ENCODE measurements around the gene DTD2. TPM values are rescaled to one million over a fixed set of nuclear protein-coding genes. Genes with fewer than 3 reads are reported as not detected.

Gene DTD2
- total RNA-seq (2022; extraction: Qiagen RNA extraction; ENCODE audit: low read depth): 18.5 to 22.1 TPM (median 21.3 TPM) in 5 replicates

DNA sequence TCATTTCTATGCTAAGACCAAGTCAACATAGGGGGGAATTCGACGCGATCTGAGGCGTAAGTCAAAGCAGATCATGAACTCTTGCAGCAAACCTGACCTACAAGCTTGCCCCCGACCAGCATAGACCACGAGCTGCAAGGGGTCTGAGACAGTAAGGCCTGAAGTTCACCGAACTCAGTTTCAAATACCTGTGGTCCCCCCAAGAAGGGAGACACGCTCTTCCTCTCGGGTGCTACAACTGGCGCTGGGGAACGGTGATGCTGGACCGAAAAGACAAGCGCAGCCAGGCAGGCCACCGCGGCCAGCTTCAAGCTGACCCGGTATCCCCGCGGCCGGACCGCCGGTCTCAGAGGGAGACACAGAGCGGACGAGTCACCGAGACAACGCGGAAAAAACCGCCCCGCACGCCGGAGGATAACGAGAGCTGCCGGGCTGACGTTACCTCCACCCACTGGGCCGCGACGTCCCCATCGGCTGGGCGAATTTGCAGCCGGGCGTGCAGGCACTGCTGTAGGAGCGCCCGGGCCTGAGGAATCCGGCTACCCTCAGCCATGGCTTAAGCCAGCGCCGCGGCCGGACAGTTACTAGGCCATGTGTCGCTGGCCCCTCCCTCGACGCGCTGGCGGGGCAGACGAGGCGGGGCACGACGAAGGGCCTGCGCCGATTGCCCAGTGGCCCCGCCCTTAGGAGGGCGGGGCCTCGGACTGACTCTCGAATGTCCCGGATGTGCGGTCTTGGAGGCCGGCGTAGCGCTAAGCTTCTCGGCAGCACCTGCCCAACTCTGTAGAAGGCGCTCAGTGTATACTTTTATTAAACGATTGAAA is at the start of gene DTD2:
Gene DTD2, minus strand, starts transcription at position 666 of the 824 bp plus-strand sequence. Its CDS starts 113 bp downstream, at position 553.

DNA sequence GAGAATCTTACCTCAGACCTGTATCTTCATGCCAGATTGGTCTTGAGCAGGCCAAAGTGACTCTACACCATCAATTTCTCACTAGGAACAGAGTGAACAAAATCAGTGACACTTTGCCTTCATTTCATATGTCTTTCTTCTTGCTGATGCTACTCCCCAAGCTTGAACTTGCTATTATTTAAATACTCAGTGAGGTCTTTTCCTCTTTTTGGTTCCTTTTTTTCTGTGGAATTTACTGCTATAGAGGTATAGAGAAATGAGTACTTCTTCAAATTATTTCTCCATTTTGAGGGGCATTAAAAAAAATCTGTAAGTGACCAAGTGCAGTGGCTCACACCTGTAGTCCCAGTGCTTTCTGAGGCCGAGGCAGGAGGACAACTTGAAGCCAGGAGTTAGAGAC is 30.6 kb upstream of the DTD2 start, which contains the start of gene GPR33:
Gene GPR33, minus strand, starts transcription at position 154 of the 400 bp plus-strand sequence. CDS start 4,074 bp downstream, outside the sequence.

DNA sequence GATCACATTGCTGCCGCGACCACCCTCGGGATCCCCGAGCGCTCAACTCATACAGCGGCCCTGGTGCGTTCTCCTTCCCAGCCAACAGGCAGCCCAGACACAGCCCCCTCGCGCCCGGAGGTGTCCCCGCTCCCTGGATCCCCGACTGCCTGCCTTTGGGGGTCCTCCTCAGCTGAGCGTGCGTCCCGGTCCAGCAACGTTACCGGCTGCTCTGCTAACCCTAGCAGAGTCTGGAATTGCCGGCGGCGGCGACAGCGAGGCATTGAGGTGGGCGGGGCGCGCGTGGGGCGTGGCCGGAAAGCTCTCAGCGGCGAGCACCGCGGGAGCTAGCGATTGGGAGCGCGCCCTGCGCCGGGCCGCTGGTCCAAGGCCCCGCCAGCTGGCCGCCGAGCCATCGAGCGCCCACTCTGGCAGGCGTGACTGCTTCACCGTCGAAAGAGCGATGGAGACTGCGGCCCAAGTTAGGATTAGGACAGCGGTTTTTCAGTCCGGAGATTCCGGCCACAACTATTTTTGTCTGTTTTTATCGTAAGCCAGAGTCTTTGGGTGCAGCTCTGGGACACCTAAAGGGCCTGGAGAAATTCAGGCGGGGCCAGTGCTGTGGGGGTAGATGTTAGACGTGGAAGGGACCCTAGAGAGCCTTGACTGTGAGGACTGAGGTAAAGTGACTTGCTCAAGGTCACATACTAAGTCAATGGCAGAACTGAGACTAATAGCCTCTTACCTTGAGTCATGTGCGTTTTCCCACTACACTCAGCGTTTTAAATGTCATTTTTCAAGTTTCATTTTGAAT is 36.8 kb downstream of the DTD2 start, which contains the start of gene HEATR5A:
Gene HEATR5A, minus strand, starts transcription at position 232 of the 793 bp plus-strand sequence. CDS start 17,575 bp downstream, outside the sequence.

Other genes with a start within 250 kb of the DTD2 start
- gene HECTD1, start 249.7 kb downstream of the DTD2 start, total RNA-seq (2022; extraction: Qiagen RNA extraction; ENCODE audit: low read depth): 62.7 to 76.9 TPM (median 70.1 TPM) in 5 replicates
- gene HEATR5A, start 37.0 kb downstream of the DTD2 start, total RNA-seq (2022; extraction: Qiagen RNA extraction; ENCODE audit: low read depth): 18.6 to 28.0 TPM (median 23.1 TPM) in 5 replicates
- not detected in 5 replicates for gene GPR33, start 30.5 kb upstream of the DTD2 start, total RNA-seq (2022; extraction: Qiagen RNA extraction; ENCODE audit: low read depth)
- 8.2 to 12.5 TPM (median 8.8 TPM) in 5 replicates for gene NUBPL, start 103.9 kb upstream of the DTD2 start, total RNA-seq (2022; extraction: Qiagen RNA extraction; ENCODE audit: low read depth)

Data from A549 treated with DMSO at 1 μM for 4 hours (cell line).